Measurements from ENCODE around the gene MYO1A. TPM values are rescaled to one million over a fixed set of nuclear protein-coding genes. Genes with fewer than 3 reads are reported as not detected.

MYO1A gene
- total RNA-seq, 1 experiment from 2014 or later: 0.26 TPM

DNA sequence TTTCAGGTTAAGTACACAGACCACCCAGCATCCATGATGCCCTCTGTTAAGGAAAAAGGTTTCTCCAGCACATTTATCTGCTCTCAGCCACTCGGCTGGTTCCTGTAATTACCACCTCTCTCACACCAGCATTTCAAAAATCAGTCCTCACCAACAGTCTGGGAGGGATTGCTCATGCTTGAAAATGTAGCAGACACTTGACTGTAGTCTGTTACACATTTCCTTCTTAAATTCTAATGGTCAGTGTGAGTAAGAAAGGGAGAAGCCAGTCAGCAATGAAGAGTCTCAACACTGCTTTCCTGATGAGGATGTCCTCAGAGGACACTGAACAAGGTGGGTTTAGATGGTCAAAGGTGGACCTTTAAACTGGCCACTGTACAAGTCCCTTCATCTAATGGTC is 49.5 kb downstream of the MYO1A start:
- Histone ChIP-seq H4K8ac (replicated peaks; ENCODE audit: insufficient read length, low read depth, low read length) (no peak overlapping the region), H3T11ph (ENCODE audit: low read length) (no peak overlapping the region), H3K9me3 (ENCODE audit: control insufficient read depth, low read depth, low read length) (no peaks in the 10 kb centered on the region), H3K27me3 (ENCODE audit: insufficient read depth, low read length) (no peaks in the 10 kb centered on the region), H2AK5ac (ENCODE audit: insufficient read length, low read length) (no peak overlapping the region), H3K14ac (ENCODE audit: insufficient read depth, low read length) (no peak overlapping the region), H3K27ac (ENCODE audit: insufficient read length, low read depth, low read length) (no peak overlapping the region), H4K5ac (ENCODE audit: insufficient read length, low read depth, low read length) (no peak overlapping the region), H3K23me2 (ENCODE audit: insufficient read length, low read depth, low read length, poor library complexity, severe bottlenecking) (no peaks in the 10 kb centered on the region), H2BK5ac (ENCODE audit: insufficient read length, low read length) (no peak overlapping the region), H2BK120ac (ENCODE audit: low read depth, low read length, poor library complexity, severe bottlenecking) (no peak overlapping the region), H3K4me2 (ENCODE audit: insufficient read depth, insufficient read length, low read length) (no peak overlapping the region), H3K4me1 (ENCODE audit: insufficient read depth, low read length) (no peaks in the 10 kb centered on the region), H3K56ac (ENCODE audit: insufficient read length, low read depth, low read length) (no peak overlapping the region), H3K9ac (ENCODE audit: extremely low read depth, insufficient read length, low read length) (no peak overlapping the region), H3K18ac (ENCODE audit: insufficient read length, low read depth, low read length) (no peak overlapping the region), H4K20me1 (ENCODE audit: control insufficient read depth, insufficient read depth, insufficient read length) (no peaks in the 10 kb centered on the region), H3K4ac (ENCODE audit: low read depth, low read length) (no peak overlapping the region), H2AFZ (ENCODE audit: low read length) (no peak overlapping the region), H3K79me2 (ENCODE audit: insufficient read depth, low read length) (peaks cover 3% of the 10 kb centered on the region), H3K79me1 (ENCODE audit: insufficient read depth, low read depth, low read length, poor library complexity, severe bottlenecking) (peaks cover 18% of the 10 kb centered on the region), H2BK20ac (ENCODE audit: low read depth, low read length, poor library complexity, severe bottlenecking) (no peak overlapping the region), H4K91ac (ENCODE audit: insufficient read length, low read depth, low read length) (no peak overlapping the region), H3K23ac (ENCODE audit: insufficient read length, low read depth, low read length) (no peak overlapping the region), H2BK15ac (ENCODE audit: low read depth, low read length) (no peak overlapping the region), H2BK12ac (ENCODE audit: insufficient read length, low read depth, low read length) (no peak overlapping the region)
- no peak for DNase-seq
- TF ChIP-seq, protein P1, sequence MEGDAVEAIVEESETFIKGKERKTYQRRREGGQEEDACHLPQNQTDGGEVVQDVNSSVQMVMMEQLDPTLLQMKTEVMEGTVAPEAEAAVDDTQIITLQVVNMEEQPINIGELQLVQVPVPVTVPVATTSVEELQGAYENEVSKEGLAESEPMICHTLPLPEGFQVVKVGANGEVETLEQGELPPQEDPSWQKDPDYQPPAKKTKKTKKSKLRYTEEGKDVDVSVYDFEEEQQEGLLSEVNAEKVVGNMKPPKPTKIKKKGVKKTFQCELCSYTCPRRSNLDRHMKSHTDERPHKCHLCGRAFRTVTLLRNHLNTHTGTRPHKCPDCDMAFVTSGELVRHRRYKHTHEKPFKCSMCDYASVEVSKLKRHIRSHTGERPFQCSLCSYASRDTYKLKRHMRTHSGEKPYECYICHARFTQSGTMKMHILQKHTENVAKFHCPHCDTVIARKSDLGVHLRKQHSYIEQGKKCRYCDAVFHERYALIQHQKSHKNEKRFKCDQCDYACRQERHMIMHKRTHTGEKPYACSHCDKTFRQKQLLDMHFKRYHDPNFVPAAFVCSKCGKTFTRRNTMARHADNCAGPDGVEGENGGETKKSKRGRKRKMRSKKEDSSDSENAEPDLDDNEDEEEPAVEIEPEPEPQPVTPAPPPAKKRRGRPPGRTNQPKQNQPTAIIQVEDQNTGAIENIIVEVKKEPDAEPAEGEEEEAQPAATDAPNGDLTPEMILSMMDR (conservative IDR thresholded peaks at IDR 0.05): no peak
- H3K27ac Mint-ChIP-seq: no peak overlapping the region; a peak in 1 of 7 replicates
- no peak overlapping the region for H3K4me3 Mint-ChIP-seq
- H3K9me3 Mint-ChIP-seq: no peaks in the 10 kb centered on the region; a peak in 1 of 5 replicates
- no peaks in the 10 kb centered on the region for H3K27me3 Mint-ChIP-seq (ENCODE audit: low read depth)
- peaks cover 9 to 14% of the 10 kb centered on the region in 2 experiments for H3K4me1 Mint-ChIP-seq
- H3K36me3 Mint-ChIP-seq (ENCODE audit: insufficient read depth in 1 of 3, low read depth in 3 of 3): peaks cover 28 to 66% (median 63%) of the 10 kb centered on the region in 3 experiments
- no CpG with 5 or more reads among the region's 1 CpG for WGBS (ENCODE audit: extremely low coverage, insufficient read length, low lambda C conversion rate)

Data from H9 (cell line).